Upper lobe of left lung (tissue), 4 donors: ENCODE measurements around the gene SYDE1.
"Not testable (repeated sequence)": the region's sequence is repeated elsewhere in the genome, so short reads cannot be mapped to it uniquely, and the experiment has no call there.

Source experiments
- CTCF ChIP-seq, 6 experiments: fragments of 450-650 bp in 4 of 6; fragments of 200-600 bp in 2 of 6; sonication (generic) in 2 of 6; IDR thresholded peaks; one replicate each; pipeline ENCODE4 v1.5.1; 2016 to 2019; ENCODE audit warnings: antibody characterized with exemption in 6 of 6
- POLR2A ChIP-seq, 4 donors: fragments of 450-650 bp; IDR thresholded peaks; one replicate each; pipeline ENCODE4 v1.5.1; 2016 to 2017; ENCODE audit warnings: antibody characterized with exemption in 4 of 4, mild to moderate bottlenecking in 2 of 4

DNA sequence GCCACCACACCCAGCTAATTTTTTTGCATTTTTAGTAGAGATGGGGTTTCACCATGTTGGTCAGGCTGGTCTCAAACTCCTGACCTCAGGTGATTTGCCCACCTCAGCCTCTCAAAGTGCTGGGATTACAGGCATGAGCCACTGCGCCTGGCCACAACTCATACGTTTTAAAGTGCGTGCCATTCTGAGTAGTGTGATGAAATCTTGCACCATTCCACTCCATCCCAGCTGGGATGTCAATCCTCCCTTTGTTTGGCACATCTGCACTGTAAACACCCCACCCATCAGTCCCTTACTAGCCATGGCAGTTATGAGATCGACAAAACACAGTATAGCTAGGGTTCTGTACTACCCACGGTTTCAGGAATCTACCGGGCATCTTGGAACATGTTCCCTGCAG, 9.2 kb upstream of the SYDE1 start:
- TF ChIP-seq CTCF, POLR2A (IDR thresholded peaks at IDR 0.05): not testable (repeated sequence)
